Measurements from ENCODE around the gene LAPTM5. TPM values are rescaled to one million over a fixed set of nuclear protein-coding genes. Genes with fewer than 3 reads are reported as not detected.

The LAPTM5 gene
- total and polyA plus RNA-seq, 10 of the 15 experiments (the other 5 are each of a cell fraction or from before 2014, with no cell fraction given): 24.1 to 1,034 (median 687) TPM

GRCh38 chr1:30756545-30757351, 826 bp downstream of the LAPTM5 start (continued):
- TF ChIP-seq SP1 (IDR thresholded peaks at IDR 0.05; ENCODE audit: low read depth, low read length) (no peak), POLR2AphosphoS2 (IDR thresholded peaks at IDR 0.05; ENCODE audit: low read depth, low read length) (no peak; the same call in 1 of the 2 replicates), ATF3 (IDR thresholded peaks at IDR 0.05; ENCODE audit: borderline replicate concordance, extremely low read depth, low read depth, low read length) (no peak), ZNF274 (IDR thresholded peaks at IDR 0.05; ENCODE audit: insufficient read depth, insufficient read length) (no peak), BHLHE40 (IDR thresholded peaks at IDR 0.05; ENCODE audit: borderline replicate concordance in 1 of 2, low read depth in 2 of 2, low read length in 1 of 2) (peak in 1 of 2 experiments; percentile 64; a peak in 2 of 4 replicates), E4F1 (IDR thresholded peaks at IDR 0.05; ENCODE audit: borderline replicate concordance, partially characterized antibody) (no peak), CHD1 (IDR thresholded peaks at IDR 0.05; ENCODE audit: low read depth, low read length) (no peak), BACH1 (IDR thresholded peaks at IDR 0.05; ENCODE audit: borderline replicate concordance) (no peak), IKZF1 (conservative IDR thresholded peaks at IDR 0.05) (peak; percentile 97), JUND (IDR thresholded peaks at IDR 0.05; ENCODE audit: low read depth, low read length) (no peak), GATAD2B (conservative IDR thresholded peaks at IDR 0.05; ENCODE audit: low read depth) (0 out of 2 replicates have a peak, but pooled peaks have one; percentile 47), ZNF622 (IDR thresholded peaks at IDR 0.05) (no peak), PML (IDR thresholded peaks at IDR 0.05; ENCODE audit: low read length) (no peak), MTA3 (IDR thresholded peaks at IDR 0.05; ENCODE audit: borderline replicate concordance, low read length) (no peak), SREBF2 (IDR thresholded peaks at IDR 0.05; ENCODE audit: low read length) (no peak), EP300 (IDR thresholded peaks at IDR 0.05; ENCODE audit: borderline replicate concordance in 1 of 2, control insufficient read depth in 1 of 2, low read depth in 2 of 2, low read length in 2 of 2) (peak in 1 of 2 experiments; percentile 59; a peak in 1 of 4 replicates), MYC (IDR thresholded peaks at IDR 0.05; ENCODE audit: insufficient read depth, insufficient read length, insufficient replicate concordance, low read length, severe bottlenecking) (no peak)
- TF ChIP-seq, protein P1, sequence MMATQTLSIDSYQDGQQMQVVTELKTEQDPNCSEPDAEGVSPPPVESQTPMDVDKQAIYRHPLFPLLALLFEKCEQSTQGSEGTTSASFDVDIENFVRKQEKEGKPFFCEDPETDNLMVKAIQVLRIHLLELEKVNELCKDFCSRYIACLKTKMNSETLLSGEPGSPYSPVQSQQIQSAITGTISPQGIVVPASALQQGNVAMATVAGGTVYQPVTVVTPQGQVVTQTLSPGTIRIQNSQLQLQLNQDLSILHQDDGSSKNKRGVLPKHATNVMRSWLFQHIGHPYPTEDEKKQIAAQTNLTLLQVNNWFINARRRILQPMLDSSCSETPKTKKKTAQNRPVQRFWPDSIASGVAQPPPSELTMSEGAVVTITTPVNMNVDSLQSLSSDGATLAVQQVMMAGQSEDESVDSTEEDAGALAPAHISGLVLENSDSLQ (IDR thresholded peaks at IDR 0.05): no peak
- TF ChIP-seq, protein P2, sequence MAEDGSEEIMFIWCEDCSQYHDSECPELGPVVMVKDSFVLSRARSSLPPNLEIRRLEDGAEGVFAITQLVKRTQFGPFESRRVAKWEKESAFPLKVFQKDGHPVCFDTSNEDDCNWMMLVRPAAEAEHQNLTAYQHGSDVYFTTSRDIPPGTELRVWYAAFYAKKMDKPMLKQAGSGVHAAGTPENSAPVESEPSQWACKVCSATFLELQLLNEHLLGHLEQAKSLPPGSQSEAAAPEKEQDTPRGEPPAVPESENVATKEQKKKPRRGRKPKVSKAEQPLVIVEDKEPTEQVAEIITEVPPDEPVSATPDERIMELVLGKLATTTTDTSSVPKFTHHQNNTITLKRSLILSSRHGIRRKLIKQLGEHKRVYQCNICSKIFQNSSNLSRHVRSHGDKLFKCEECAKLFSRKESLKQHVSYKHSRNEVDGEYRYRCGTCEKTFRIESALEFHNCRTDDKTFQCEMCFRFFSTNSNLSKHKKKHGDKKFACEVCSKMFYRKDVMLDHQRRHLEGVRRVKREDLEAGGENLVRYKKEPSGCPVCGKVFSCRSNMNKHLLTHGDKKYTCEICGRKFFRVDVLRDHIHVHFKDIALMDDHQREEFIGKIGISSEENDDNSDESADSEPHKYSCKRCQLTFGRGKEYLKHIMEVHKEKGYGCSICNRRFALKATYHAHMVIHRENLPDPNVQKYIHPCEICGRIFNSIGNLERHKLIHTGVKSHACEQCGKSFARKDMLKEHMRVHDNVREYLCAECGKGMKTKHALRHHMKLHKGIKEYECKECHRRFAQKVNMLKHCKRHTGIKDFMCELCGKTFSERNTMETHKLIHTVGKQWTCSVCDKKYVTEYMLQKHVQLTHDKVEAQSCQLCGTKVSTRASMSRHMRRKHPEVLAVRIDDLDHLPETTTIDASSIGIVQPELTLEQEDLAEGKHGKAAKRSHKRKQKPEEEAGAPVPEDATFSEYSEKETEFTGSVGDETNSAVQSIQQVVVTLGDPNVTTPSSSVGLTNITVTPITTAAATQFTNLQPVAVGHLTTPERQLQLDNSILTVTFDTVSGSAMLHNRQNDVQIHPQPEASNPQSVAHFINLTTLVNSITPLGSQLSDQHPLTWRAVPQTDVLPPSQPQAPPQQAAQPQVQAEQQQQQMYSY (CRISPR knock-in tag; IDR thresholded peaks at IDR 0.05): no peak
- TF ChIP-seq, protein P3, sequence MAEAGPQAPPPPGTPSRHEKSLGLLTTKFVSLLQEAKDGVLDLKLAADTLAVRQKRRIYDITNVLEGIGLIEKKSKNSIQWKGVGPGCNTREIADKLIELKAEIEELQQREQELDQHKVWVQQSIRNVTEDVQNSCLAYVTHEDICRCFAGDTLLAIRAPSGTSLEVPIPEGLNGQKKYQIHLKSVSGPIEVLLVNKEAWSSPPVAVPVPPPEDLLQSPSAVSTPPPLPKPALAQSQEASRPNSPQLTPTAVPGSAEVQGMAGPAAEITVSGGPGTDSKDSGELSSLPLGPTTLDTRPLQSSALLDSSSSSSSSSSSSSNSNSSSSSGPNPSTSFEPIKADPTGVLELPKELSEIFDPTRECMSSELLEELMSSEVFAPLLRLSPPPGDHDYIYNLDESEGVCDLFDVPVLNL (IDR thresholded peaks at IDR 0.05; ENCODE audit: low read depth, low read length): no peak

Data from GM12878 (cell line).